OCI-LY3 (cell line): ENCODE results near the gene RFTN1.

Experiments used
- H2AFZ ChIP-seq: fragments of 200-600, 300-600 bp; shearing (Covaris generic); 2 replicates; pipeline ENCODE4 v1.6.0; 2014; ENCODE audit warnings: antibody characterized with exemption, low read depth, low read length
- H3K27ac ChIP-seq: fragments of 200-600, 300-600 bp; sonication (generic); 2 replicates; pipeline ENCODE4 v1.5.1; 2014; ENCODE audit warnings: mild to moderate bottlenecking, low read length, moderate library complexity, mixed read lengths
- H3K27me3 ChIP-seq: fragments of 200-600, 300-600 bp; sonication (generic); 2 replicates; pipeline ENCODE4 v1.6.1; 2014; ENCODE audit warnings: low read depth, low read length, mixed read lengths
- H3K36me3 ChIP-seq: fragments of 200-600, 300-600 bp; sonication (generic); replicated peaks from 2 replicates; pipeline ENCODE3; 2014; ENCODE audit warnings: low read depth, low read length, mixed read lengths
- H3K4me1 ChIP-seq: fragments of 300-600, 200-600 bp; sonication (generic); 2 replicates; pipeline ENCODE4 v1.6.1; 2014; ENCODE audit warnings: low read length, mixed read lengths
- H3K4me2 ChIP-seq: fragments of 200-600, 300-600 bp; sonication (generic); 2 replicates; pipeline ENCODE4 v1.6.1; 2014; ENCODE audit warnings: low read length, mixed read lengths
- H3K4me3 ChIP-seq: fragments of 300-600, 200-600 bp; sonication (generic); 2 replicates; pipeline ENCODE4 v1.5.1; 2014; ENCODE audit warnings: antibody characterized with exemption, mild to moderate bottlenecking, low read length, moderate library complexity
- H3K79me2 ChIP-seq: fragments of 300-600, 200-600 bp; shearing (Covaris generic); 2 replicates; pipeline ENCODE4 v1.6.1; 2014; ENCODE audit warnings: mild to moderate bottlenecking, low read length, mixed read lengths
- H3K9ac ChIP-seq: fragments of 300-600, 200-600 bp; shearing (Covaris generic); 2 replicates; pipeline ENCODE4 v1.6.0; 2014; ENCODE audit warnings: mild to moderate bottlenecking, low read length, moderate library complexity
- H3K9me3 ChIP-seq: fragments of 200-600, 300-600 bp; shearing (Covaris generic); 2 replicates; pipeline ENCODE4 v1.6.1; 2014; ENCODE audit warnings: low read length, mixed read lengths; ENCODE audit not compliant: insufficient read depth
- H4K20me1 ChIP-seq: fragments of 200-600, 300-600 bp; sonication (generic); 2 replicates; pipeline ENCODE4 v1.6.1; 2016; ENCODE audit warnings: low read length, mixed read lengths; ENCODE audit not compliant: insufficient read depth
- EZH2phosphoT487 ChIP-seq: fragments of 200-600 bp; shearing (Covaris generic); IDR thresholded peaks from 2 replicates; pipeline ENCODE4 v1.6.1; 2018; ENCODE audit warnings: antibody characterized with exemption, mixed run types, low read depth
- TF ChIP-seq, protein P1 (sequence below): fragments of 200-600, 300-600 bp; sonication (generic); IDR thresholded peaks from 2 replicates; pipeline ENCODE4 v1.5.1; 2014; ENCODE audit warnings: antibody characterized with exemption, low read length, low read depth

RFTN1 gene

DNA sequence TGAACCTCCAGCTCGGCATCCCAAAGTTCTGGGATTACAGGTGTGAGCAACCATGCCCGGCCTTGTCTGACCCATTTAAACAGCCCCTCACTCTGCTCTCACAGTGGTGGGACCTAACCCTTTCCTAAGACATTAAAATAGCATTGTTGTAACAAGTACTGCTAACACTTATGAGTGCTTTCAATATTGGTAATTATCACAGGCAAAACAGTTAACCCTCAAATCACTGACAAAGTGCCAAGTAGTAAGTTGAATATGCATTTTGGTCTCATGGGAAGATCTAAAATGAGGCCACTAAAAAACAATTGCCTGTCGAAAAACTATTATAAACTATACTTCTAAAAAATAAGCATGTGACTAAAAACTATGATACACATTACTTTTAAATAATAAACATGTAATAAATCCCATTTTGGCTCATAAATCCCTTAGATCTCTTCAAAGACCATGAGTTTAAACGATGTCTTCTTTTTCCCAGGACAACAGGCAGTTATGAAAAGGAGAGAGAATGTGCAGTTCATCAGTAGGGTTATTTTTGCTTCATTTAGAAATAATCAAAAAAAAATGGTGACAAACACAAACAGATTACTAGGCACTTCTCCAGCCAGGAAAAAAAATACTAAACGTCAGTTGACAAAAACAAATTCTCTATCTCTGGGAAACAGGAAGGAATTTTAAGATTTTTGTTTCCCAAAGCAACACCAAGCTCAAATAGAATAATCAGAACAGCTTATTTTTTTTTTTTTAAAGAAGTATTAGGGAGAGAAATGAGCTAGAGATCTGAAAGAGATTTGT, 95.4 kb downstream of the RFTN1 start:
- H3K79me2 ChIP-seq: peaks cover 98% of the 10 kb centered on the region
- peaks cover 42% of the 10 kb centered on the region for H3K36me3 ChIP-seq
- H3K9ac ChIP-seq: no peak overlapping the region
- no peak overlapping the region for H2AFZ ChIP-seq
- H3K9me3 ChIP-seq: no peaks in the 10 kb centered on the region
- H3K4me2 ChIP-seq: no peak overlapping the region
- no peaks in the 10 kb centered on the region for H3K27me3 ChIP-seq
- peaks cover 14% of the 10 kb centered on the region for H3K4me1 ChIP-seq
- TF ChIP-seq, protein P1, sequence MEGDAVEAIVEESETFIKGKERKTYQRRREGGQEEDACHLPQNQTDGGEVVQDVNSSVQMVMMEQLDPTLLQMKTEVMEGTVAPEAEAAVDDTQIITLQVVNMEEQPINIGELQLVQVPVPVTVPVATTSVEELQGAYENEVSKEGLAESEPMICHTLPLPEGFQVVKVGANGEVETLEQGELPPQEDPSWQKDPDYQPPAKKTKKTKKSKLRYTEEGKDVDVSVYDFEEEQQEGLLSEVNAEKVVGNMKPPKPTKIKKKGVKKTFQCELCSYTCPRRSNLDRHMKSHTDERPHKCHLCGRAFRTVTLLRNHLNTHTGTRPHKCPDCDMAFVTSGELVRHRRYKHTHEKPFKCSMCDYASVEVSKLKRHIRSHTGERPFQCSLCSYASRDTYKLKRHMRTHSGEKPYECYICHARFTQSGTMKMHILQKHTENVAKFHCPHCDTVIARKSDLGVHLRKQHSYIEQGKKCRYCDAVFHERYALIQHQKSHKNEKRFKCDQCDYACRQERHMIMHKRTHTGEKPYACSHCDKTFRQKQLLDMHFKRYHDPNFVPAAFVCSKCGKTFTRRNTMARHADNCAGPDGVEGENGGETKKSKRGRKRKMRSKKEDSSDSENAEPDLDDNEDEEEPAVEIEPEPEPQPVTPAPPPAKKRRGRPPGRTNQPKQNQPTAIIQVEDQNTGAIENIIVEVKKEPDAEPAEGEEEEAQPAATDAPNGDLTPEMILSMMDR: no peak
- no peak for TF ChIP-seq EZH2phosphoT487
- H3K27ac ChIP-seq: no peak overlapping the region
- H3K4me3 ChIP-seq: no peak overlapping the region
- H4K20me1 ChIP-seq: peaks cover 96% of the 10 kb centered on the region

DNA sequence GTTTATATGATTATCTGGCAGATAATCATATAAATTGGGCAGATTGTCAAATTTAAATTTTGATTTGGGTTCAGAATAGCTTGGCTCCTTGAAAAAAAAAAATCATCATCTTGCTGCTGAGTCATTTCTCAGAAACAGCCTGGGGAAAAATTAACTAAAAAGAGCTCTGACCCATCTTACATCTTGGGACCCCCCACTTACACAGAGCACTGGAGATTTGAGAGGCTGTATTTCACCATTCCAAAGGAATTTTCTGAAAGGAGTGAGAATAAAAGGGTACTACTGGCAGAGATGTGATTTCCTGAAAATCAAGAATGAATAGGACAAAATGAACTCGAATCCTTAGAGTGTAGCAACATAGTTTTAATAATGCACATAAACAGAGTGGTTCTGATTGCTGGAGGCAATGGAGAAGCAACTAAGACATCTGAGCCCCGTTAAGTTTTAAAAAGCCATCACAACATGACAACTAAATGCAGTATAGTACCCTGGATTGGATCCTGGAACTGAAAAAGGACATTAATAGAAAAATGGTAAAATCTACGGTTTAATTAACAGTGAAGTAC, 97.5 kb downstream of the RFTN1 start:
- Histone ChIP-seq H3K36me3 (peaks cover 50% of the 10 kb centered on the region), H3K4me1 (peaks cover 36% of the 10 kb centered on the region), H4K20me1 (peaks cover 98% of the 10 kb centered on the region), H3K9me3 (no peaks in the 10 kb centered on the region), H3K4me2 (peak overlapping the region; percentile 30; the same call in 1 of the 2 replicates), H3K27me3 (no peaks in the 10 kb centered on the region), H3K9ac (no peak overlapping the region), H2AFZ (no peak overlapping the region), H3K27ac (no peak overlapping the region), H3K4me3 (no peak overlapping the region), H3K79me2 (peaks cover 99% of the 10 kb centered on the region)
- TF ChIP-seq EZH2phosphoT487: no peak
- TF ChIP-seq, protein P1: no peak

DNA sequence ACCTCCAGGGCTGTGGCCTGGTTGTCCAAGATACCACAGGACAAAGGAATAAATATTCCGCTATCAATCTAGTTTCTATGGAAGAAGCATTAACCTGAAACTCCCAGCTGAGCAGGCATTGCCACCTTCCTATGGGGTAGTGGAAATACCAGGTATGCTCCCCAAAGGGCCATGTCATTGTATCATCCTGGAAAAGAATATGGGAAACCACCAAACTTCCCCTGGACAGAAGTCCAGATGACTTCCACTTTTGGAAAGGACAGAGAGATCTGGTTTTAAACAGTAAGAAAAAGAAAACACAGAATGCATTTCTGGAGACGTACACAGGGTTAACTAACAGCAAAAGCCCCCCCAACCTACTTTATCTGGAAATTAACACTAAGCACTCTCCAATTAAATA, 100.2 kb downstream of the RFTN1 start:
- no peak for TF ChIP-seq EZH2phosphoT487
- TF ChIP-seq, protein P1: no peak
- Histone ChIP-seq H3K4me2 (no peak overlapping the region), H3K36me3 (peaks cover 40% of the 10 kb centered on the region), H3K27me3 (no peaks in the 10 kb centered on the region), H3K4me1 (peaks cover 36% of the 10 kb centered on the region), H3K79me2 (peaks cover 93% of the 10 kb centered on the region), H2AFZ (no peak overlapping the region), H3K4me3 (no peak overlapping the region), H3K9me3 (no peaks in the 10 kb centered on the region), H4K20me1 (peaks cover 93% of the 10 kb centered on the region), H3K27ac (no peak overlapping the region), H3K9ac (no peak overlapping the region)

DNA sequence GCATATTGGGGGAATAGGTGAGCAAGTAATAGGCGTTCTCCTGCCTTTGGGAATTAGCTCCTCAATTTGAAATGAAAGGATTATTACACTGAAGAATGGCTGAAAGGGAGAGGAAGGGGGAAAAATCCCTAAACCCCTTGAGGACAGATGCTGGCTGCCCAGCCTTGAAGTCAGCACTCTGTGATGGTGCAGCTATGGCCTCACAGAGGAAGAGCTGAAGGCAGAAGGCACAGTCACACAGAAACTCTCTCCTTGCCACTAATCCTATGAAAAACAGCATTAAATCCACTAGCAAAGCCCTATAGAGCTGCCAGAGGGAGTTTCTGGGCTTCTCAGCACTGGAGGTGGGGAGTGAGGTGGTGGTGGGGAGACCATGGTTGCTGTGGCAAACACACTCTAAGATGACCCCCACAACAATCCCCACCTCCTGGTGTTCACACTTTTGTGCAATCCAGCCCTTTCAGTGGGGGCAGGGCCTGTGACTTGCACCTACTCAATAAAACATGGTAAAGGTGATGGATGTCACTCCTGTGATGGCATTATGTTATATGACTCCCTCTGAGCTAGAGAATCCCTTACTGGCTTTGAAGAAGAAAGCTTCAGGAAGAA, 101.2 kb downstream of the RFTN1 start:
- Histone ChIP-seq H3K4me1 (peaks cover 36% of the 10 kb centered on the region), H3K9ac (no peak overlapping the region), H3K4me3 (no peak overlapping the region), H4K20me1 (peaks cover 93% of the 10 kb centered on the region), H3K36me3 (peaks cover 47% of the 10 kb centered on the region), H3K79me2 (peaks cover 92% of the 10 kb centered on the region), H3K9me3 (no peaks in the 10 kb centered on the region), H3K27me3 (no peaks in the 10 kb centered on the region), H2AFZ (no peak overlapping the region), H3K4me2 (peak overlapping the region; percentile 10), H3K27ac (0 out of 2 replicates have a peak overlapping the region, but pooled peaks have one; percentile 0)
- TF ChIP-seq EZH2phosphoT487: no peak
- TF ChIP-seq, protein P1: no peak
